ENCODE data around the gene CNTN4. TPM values are rescaled to one million over a fixed set of nuclear protein-coding genes. Genes with fewer than 3 reads are reported as not detected.

Gene CNTN4
- total and polyA plus RNA-seq, 2 of the 8 experiments (the other 6 are each of a cell fraction or from before 2014, with no cell fraction given): 0.41 to 2.2 TPM

GRCh38 chr3:2929574-2929973 is 830.9 kb downstream of the CNTN4 start (continued):
- TF ChIP-seq BCL11A (IDR thresholded peaks at IDR 0.05; ENCODE audit: low read depth in 2 of 2, low read length in 2 of 2) (no peak), RFX5 (IDR thresholded peaks at IDR 0.05; ENCODE audit: borderline replicate concordance, low read depth, low read length) (no peak), TAF7 (optimal IDR thresholded peaks at IDR 0.05; ENCODE audit: borderline replicate concordance, low read depth, low read length) (no peak)
